B cell (primary cell): ENCODE results near the gene C1orf56.

ENCODE experiments used
- EZH2 ChIP-seq: IDR thresholded peaks from 2 replicates; pipeline ENCODE4 v1.6.1; 2012; ENCODE audit warnings: borderline replicate concordance, low read depth, mild to moderate bottlenecking, moderate library complexity, low read length; ENCODE audit not compliant: insufficient read depth, poor library complexity, severe bottlenecking
- TF ChIP-seq, protein P1 (sequence below): fragments of 200-600 bp; IDR thresholded peaks from one replicate; pipeline ENCODE4 v1.8.0; 2022; ENCODE audit warnings: antibody characterized with exemption, mild to moderate bottlenecking

GRCh38 chr1:151012684-151013471 lies 34.7 kb upstream of the C1orf56 start:
- TF ChIP-seq, protein P1, sequence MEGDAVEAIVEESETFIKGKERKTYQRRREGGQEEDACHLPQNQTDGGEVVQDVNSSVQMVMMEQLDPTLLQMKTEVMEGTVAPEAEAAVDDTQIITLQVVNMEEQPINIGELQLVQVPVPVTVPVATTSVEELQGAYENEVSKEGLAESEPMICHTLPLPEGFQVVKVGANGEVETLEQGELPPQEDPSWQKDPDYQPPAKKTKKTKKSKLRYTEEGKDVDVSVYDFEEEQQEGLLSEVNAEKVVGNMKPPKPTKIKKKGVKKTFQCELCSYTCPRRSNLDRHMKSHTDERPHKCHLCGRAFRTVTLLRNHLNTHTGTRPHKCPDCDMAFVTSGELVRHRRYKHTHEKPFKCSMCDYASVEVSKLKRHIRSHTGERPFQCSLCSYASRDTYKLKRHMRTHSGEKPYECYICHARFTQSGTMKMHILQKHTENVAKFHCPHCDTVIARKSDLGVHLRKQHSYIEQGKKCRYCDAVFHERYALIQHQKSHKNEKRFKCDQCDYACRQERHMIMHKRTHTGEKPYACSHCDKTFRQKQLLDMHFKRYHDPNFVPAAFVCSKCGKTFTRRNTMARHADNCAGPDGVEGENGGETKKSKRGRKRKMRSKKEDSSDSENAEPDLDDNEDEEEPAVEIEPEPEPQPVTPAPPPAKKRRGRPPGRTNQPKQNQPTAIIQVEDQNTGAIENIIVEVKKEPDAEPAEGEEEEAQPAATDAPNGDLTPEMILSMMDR, result no peak
- no peak for TF ChIP-seq EZH2
